LNCaP clone FGC (cell line): Measurements from ENCODE around the gene DOCK3.

Source experiments
- DNase-seq: peaks from one replicate; pipeline ENCODE4 v3.0.0-alpha.2; 2011; ENCODE audit warnings: low read depth
- H3K4me3 ChIP-seq: 2 replicates; pipeline ENCODE4 v1.5.1; 2011; ENCODE audit warnings: mild to moderate bottlenecking, low read depth, low read length, control low read depth
- TF ChIP-seq, protein P1 (sequence below): IDR thresholded peaks from 2 replicates; pipeline ENCODE4 v1.5.1; 2012; ENCODE audit warnings: mild to moderate bottlenecking; ENCODE audit not compliant: control insufficient read depth, insufficient read depth; ENCODE audit errors: extremely low read depth

The DOCK3 gene

DNA sequence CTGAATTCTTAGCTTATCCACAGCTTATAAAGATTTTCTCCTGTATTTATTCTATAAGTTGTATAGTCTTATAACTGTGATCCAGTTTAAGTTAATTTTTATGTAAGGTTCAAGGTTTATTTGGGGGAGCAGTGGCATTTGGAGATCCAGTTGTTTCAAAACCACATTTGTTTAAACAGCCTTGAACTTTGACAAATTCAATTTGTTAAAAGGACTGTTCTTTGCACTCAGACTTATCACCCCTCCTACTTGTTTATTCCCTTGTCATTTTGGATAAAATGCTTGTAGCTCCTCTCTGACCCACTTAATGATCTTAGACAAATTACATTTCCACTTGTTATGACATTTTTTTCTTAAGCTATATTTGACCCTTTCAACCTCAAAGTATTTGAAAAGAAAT, 327.8 kb downstream of the DOCK3 start:
- no peak overlapping the region for H3K4me3 ChIP-seq
- TF ChIP-seq, protein P1, sequence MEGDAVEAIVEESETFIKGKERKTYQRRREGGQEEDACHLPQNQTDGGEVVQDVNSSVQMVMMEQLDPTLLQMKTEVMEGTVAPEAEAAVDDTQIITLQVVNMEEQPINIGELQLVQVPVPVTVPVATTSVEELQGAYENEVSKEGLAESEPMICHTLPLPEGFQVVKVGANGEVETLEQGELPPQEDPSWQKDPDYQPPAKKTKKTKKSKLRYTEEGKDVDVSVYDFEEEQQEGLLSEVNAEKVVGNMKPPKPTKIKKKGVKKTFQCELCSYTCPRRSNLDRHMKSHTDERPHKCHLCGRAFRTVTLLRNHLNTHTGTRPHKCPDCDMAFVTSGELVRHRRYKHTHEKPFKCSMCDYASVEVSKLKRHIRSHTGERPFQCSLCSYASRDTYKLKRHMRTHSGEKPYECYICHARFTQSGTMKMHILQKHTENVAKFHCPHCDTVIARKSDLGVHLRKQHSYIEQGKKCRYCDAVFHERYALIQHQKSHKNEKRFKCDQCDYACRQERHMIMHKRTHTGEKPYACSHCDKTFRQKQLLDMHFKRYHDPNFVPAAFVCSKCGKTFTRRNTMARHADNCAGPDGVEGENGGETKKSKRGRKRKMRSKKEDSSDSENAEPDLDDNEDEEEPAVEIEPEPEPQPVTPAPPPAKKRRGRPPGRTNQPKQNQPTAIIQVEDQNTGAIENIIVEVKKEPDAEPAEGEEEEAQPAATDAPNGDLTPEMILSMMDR = no peak

DNA sequence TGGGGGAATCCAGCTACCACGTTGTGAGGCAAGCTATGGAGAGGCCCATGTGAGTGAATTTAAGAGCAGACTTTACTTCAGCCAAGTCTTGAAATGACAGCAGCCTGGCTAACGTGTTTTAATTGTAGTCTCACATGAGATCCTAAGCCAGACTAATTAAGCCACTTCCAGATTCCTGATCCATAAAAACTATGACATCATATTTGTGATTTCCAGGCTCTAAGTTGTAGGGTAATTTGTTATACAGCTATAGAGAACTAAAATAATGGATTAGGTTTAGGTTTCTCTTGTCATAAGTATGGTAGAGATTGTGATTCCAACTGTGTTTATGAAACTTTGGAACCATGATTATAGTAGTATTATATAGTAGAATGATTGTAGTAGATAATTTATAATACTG, 329.5 kb downstream of the DOCK3 start:
- TF ChIP-seq, protein P1 = no peak
- DNase-seq = no peak
- no peak overlapping the region for H3K4me3 ChIP-seq

More for the DNA sequence above, 327.8 kb downstream of the DOCK3 start:
- DNase-seq = no peak

DNA sequence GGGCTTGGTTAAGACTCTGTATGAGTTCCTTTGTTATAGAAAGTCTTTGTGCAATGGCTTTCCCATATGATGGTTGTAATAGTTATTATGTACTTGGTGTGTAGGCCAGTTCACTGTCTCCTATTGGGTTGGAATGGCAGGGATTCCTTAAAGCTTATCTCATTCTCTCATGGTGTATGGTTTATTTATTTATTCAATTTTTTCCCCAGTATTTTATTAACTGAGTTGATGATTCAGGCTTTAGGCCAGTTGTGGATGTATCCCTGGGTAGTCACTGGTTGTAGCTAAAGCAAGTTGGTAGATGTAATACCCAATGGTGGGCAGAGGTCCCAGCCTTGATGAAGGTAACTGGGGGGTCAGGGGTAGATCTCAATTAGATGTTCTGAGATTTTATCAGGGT, 349.4 kb downstream of the DOCK3 start:
- no peak overlapping the region for H3K4me3 ChIP-seq
- TF ChIP-seq, protein P1 = no peak
- DNase-seq = no peak

DNA sequence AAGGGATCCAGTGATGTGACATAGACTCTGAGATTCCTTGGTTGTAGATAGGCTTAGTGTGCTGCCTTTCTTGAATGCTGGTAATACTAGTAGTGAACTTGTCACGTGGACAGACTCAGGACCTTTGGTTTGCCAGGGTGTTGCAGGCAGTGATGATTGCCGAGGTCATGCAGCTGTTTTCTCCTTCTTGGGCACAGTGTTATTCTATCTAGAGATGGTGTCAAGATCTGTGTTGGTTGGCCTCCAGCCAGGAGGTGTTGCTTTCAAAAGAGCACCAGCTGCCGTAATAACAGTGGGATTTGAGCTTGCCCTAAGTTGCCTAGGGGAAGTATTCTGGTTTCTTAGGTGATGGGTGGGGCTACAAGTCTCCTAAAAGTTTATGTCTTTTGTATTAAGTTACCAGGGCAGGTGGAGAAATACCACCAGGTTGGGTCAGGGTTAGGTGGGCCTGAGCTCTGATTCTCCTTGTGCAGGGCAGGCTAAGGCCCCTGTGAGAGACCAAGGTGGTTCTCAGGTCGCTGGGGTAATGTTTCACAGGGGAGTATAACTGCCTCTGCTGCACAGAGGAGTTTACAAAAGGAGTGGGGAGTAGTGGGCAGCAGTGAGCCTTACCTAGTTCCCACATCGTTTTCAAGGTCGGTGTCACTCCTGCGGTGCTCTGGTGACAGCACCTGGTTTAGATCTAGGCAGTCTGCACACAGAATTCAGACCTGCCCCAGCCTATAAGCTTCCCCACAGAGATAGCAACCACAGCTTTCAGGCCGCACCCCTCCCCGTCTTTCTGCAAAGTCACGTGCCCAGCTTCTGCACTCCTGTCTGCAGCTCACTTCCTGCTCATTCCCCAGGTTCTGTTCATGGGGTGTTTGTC, 350.3 kb downstream of the DOCK3 start:
- H3K4me3 ChIP-seq = no peak overlapping the region
- TF ChIP-seq, protein P1 = no peak
- no peak for DNase-seq

DNA sequence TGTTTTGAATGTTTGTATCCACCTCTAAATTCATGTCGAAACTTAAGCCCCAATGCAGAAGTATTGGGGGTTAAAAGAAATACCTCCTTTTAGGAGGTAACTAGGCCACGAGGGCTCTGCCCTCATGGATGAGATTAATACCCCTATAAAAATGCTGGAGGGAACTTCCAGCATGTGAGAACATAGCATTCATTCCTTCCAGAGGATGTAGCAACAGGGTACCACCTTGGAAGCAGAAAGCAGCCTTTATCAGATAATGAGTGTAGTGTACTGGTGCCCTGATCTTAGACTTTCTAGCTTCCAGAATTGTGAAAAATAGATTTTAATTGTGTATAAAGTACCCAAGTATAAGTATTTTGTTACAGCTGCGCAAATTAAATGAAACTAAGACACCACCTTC, 356.9 kb downstream of the DOCK3 start:
- H3K4me3 ChIP-seq = no peak overlapping the region
- no peak for DNase-seq
- TF ChIP-seq, protein P1 = no peak

DNA sequence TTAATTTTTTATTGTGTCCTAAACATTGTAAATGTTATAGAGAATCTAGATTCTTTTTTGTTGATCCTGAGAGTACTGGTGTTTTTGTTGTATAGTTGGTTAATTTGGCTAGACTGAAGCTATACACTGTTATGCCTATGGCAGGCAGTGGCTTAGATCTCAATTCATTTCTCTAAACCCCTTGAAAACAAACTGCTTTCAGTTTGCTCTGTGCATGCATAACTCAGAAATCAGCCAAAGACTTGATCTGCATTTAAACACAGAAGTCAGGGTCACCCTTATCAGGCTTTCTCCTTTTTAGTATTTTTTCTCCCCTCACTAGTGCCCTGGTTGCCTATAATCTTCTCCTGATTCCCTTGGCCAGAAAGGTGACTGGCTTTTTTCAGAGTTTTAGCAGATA, 360.9 kb downstream of the DOCK3 start:
- H3K4me3 ChIP-seq = no peak overlapping the region
- DNase-seq = no peak
- TF ChIP-seq, protein P1 = no peak

DNA sequence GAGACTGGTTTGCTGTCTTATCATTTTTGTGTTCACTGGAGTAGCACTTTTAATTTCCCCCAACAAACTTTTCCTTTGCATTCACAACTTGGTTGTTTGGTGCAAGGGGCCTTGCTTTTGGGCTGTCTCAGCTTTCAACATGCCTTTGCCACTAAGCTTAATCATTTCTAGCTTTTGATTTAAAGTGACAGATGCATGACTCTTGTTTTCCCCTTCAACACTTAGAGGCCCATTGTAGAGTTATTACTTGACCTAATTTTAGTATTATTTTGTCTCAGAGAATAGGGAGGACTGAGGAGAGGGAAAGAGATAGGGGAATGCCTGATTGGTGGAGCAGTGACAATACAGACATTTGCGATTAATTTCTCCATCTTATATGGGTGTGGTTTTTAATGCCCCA, 370.3 kb downstream of the DOCK3 start:
- no peak for DNase-seq
- H3K4me3 ChIP-seq = no peak overlapping the region
- TF ChIP-seq, protein P1 = no peak
